Stimulated activated CD8-positive, alpha-beta memory T cell treated with anti-CD3 and anti-CD28 coated beads, Interleukin-15, amount 100 ng/mL, for 4 hours (primary cell): ENCODE results near the gene POP5.
"Not testable (repeated sequence)": the region's sequence is repeated elsewhere in the genome, so short reads cannot be mapped to it uniquely, and the experiment has no call there.

Experiments used
- DNase-seq, 2 donors: peaks; one replicate each; pipeline ENCODE4 v3.0.0-alpha.2; 2020; ENCODE audit warnings: low read depth in 2 of 2

POP5 gene

GRCh38 chr12:120580787-120581723 is at the start of gene POP5:
Gene POP5, minus strand, starts transcription at chr12:120581402. Its CDS starts 40 bp downstream, at chr12:120581362.
- peak; percentile 84 to 88 for DNase-seq

- DNase-seq: no peak
These were observed 49.1 kb upstream of the POP5 start for GRCh38 chr12:120630104-120630892.

- DNase-seq: no peak
These were observed 47.7 kb upstream of the POP5 start for GRCh38 chr12:120628919-120629318.

- DNase-seq: no peak
These were observed 44.6 kb upstream of the POP5 start for GRCh38 chr12:120625557-120626419.

GRCh38 chr12:120620624-120621023 is 39.4 kb upstream of the POP5 start:
- no peak for DNase-seq

GRCh38 chr12:120618954-120619615 is 37.9 kb upstream of the POP5 start:
- no peak for DNase-seq

GRCh38 chr12:120617767-120618166 is 36.6 kb upstream of the POP5 start:
- DNase-seq: not testable (repeated sequence)

- not testable (repeated sequence) for DNase-seq
These were observed 36.0 kb upstream of the POP5 start for GRCh38 chr12:120617193-120617592.

GRCh38 chr12:120614848-120615247 is 33.6 kb upstream of the POP5 start:
- no peak for DNase-seq

GRCh38 chr12:120611534-120611933 is 30.3 kb upstream of the POP5 start:
- DNase-seq: not testable (repeated sequence)

GRCh38 chr12:120610560-120610959 is 29.4 kb upstream of the POP5 start:
- no peak for DNase-seq

- DNase-seq: not testable (repeated sequence)
These were observed 21.2 kb upstream of the POP5 start for GRCh38 chr12:120602416-120602815.

- DNase-seq: no peak
These were observed 18.7 kb upstream of the POP5 start for GRCh38 chr12:120599672-120600552.

GRCh38 chr12:120598674-120599463 is 17.7 kb upstream of the POP5 start:
- DNase-seq: no peak

- DNase-seq: no peak
These were observed 16.7 kb upstream of the POP5 start for GRCh38 chr12:120597861-120598260.

GRCh38 chr12:120596901-120597300 is 15.7 kb upstream of the POP5 start:
- DNase-seq: no peak

- DNase-seq: no peak
These were observed 11.2 kb upstream of the POP5 start for GRCh38 chr12:120592121-120593049.

- DNase-seq: no peak
These were observed 9.7 kb upstream of the POP5 start for GRCh38 chr12:120590741-120591407.
